ENCODE measurements around the gene RABEP2.

GRCh38 chr16:28918698-28919097 is 6.3 kb downstream of the RABEP2 start:
- no peak for TF ChIP-seq CTCF (conservative IDR thresholded peaks at IDR 0.05; ENCODE audit: low read length)
- no peak for TF ChIP-seq EZH2phosphoT487 (IDR thresholded peaks at IDR 0.05; ENCODE audit: borderline replicate concordance, low read depth, low read length)

Data from OCI-LY7 (cell line).